AG04450 (cell line): ENCODE results near the gene RIC3. TPM values are rescaled to one million over a fixed set of nuclear protein-coding genes. Genes with fewer than 3 reads are reported as not detected.

Source experiments
- CTCF ChIA-PET: fragments of 300-600, 350-600 bp; formaldehyde crosslinking; extraction: SDS; loops from one replicate; lab custom pipeline; 2022; ENCODE audit warnings: antibody characterized with exemption, inconsistent platforms; lab: Charles Lee
- POLR2A ChIA-PET: fragments of 350-600 bp; formaldehyde crosslinking; extraction: SDS; loops from one replicate; lab custom pipeline; 2021; ENCODE audit warnings: antibody characterized with exemption, inconsistent platforms; lab: Yijun Ruan, JAX
- DNase-seq: peaks from one replicate; pipeline ENCODE4 v3.0.0-alpha.2; 2011; ENCODE audit warnings: low read depth, low spot score
- H3K27ac ChIP-seq: one replicate; pipeline ENCODE4 v1.5.1; 2012; ENCODE audit warnings: low read depth, low read length, control low read depth
- H3K27me3 ChIP-seq: one replicate; pipeline ENCODE4 v1.6.0; 2012; ENCODE audit warnings: low read length; ENCODE audit not compliant: control insufficient read depth, insufficient read depth
- H3K4me3 ChIP-seq: 2 replicates; pipeline ENCODE4 v1.5.1; 2011; ENCODE audit warnings: mild to moderate bottlenecking, low read depth, low read length, control low read depth
- H3K9me3 ChIP-seq: 2 replicates; pipeline ENCODE4 v1.5.1; 2012; ENCODE audit warnings: low read length; ENCODE audit not compliant: control insufficient read depth, insufficient read depth
- CTCF ChIP-seq: IDR thresholded peaks from 2 replicates; pipeline ENCODE4 v1.5.1; 2011; ENCODE audit warnings: low read depth, low read length, control low read depth, inconsistent platforms
- polyA plus RNA-seq: library from polyadenylated mRNA; depleted of rRNA; stranded (reverse); fragments of >200 nt; gene quantifications from 2 replicates; pipeline ENCODE4 v1.2.3, GENCODE V29; 2011

Gene RIC3
- polyA plus RNA-seq, 1 experiment: not detected

GRCh38 chr11:8066911-8067455 is 101.8 kb downstream of the RIC3 start:
- Histone ChIP-seq H3K9me3 (no peaks in the 10 kb centered on the region), H3K4me3 (no peak overlapping the region), H3K27me3 (peaks cover 3% of the 10 kb centered on the region), H3K27ac (no peak overlapping the region)
- POLR2A ChIA-PET: no interaction called here
- TF ChIP-seq CTCF: no peak
- no peak for DNase-seq
- CTCF ChIA-PET: interaction anchor here (0.7 to 4.8 kb wide), 7 partner anchors 24 to 162 kb away, joined by 3 to 23 read pairs (median 9); no protein-coding TSS in a partner anchor

- ChIA-PET POLR2A (no interaction called here), CTCF (interaction anchor here (1.0 to 4.8 kb wide), 5 partner anchors 25 to 60 kb away, joined by 3 to 23 read pairs (median 13); no protein-coding TSS in a partner anchor)
- no peak for TF ChIP-seq CTCF
- DNase-seq: no peak
- H3K9me3 ChIP-seq: no peaks in the 10 kb centered on the region
- H3K27ac ChIP-seq: no peak overlapping the region
- peaks cover 3% of the 10 kb centered on the region for H3K27me3 ChIP-seq
- no peak overlapping the region for H3K4me3 ChIP-seq
These were observed 102.6 kb downstream of the RIC3 start for GRCh38 chr11:8066036-8066910.

GRCh38 chr11:8065031-8065430 is 103.8 kb downstream of the RIC3 start:
- no peak for DNase-seq
- CTCF ChIA-PET: interaction anchor here (1.8 kb wide), 1 partner anchor 32 kb away, joined by 7 read pairs; no protein-coding TSS in a partner anchor
- Histone ChIP-seq H3K27me3 (peaks cover 3% of the 10 kb centered on the region), H3K4me3 (no peak overlapping the region), H3K27ac (no peak overlapping the region), H3K9me3 (no peaks in the 10 kb centered on the region)
- no peak for TF ChIP-seq CTCF
- POLR2A ChIA-PET: no interaction called here

- no peak for DNase-seq
- Histone ChIP-seq H3K4me3 (no peak overlapping the region), H3K9me3 (no peaks in the 10 kb centered on the region), H3K27ac (no peak overlapping the region), H3K27me3 (peaks cover 3% of the 10 kb centered on the region)
- no peak for TF ChIP-seq CTCF
- ChIA-PET CTCF (interaction anchor here (0.6 to 3.5 kb wide), 6 partner anchors 18 to 57 kb away, joined by 4 to 13 read pairs (median 7); no protein-coding TSS in a partner anchor), POLR2A (no interaction called here)
These were observed 105.5 kb downstream of the RIC3 start for GRCh38 chr11:8063324-8063723.
